ENCODE measurements around the gene HNRNPU. TPM values are rescaled to one million over a fixed set of nuclear protein-coding genes. Genes with fewer than 3 reads are reported as not detected.

HNRNPU gene
- total RNA-seq, 1 experiment from 2014 or later: 536 TPM

- Mint-ChIP-seq H3K4me1 (peaks cover 25% of the 10 kb centered on the region), H3K36me3 (no peaks in the 10 kb centered on the region), H3K27me3 (ENCODE audit: low read depth) (no peaks in the 10 kb centered on the region), H3K4me3 (no peak overlapping the region), H3K9me3 (no peaks in the 10 kb centered on the region), H3K27ac (no peak overlapping the region)
- TF ChIP-seq ZNF121 (CRISPR knock-in tag; IDR thresholded peaks at IDR 0.05) (no peak), ARID4B (CRISPR knock-in tag; IDR thresholded peaks at IDR 0.05; ENCODE audit: borderline replicate concordance) (no peak), FOXP4 (CRISPR knock-in tag; IDR thresholded peaks at IDR 0.05) (no peak), JUN (CRISPR knock-in tag; IDR thresholded peaks at IDR 0.05) (no peak), IRF1 (CRISPR knock-in tag; IDR thresholded peaks at IDR 0.05) (no peak), NFE2L1 (CRISPR knock-in tag; IDR thresholded peaks at IDR 0.05) (no peak), AFF4 (CRISPR knock-in tag; IDR thresholded peaks at IDR 0.05; ENCODE audit: borderline replicate concordance) (no peak), HMGXB4 (CRISPR knock-in tag; IDR thresholded peaks at IDR 0.05) (no peak)
- ATAC-seq: no peak
- CTCF ChIA-PET: no interaction called here
- DNase-seq (ENCODE audit: low spot score): no peak
- POLR2A ChIA-PET: no interaction called here
Observed at GRCh38 chr1:244869950-244870349, 5.6 kb upstream of the HNRNPU start.

GRCh38 chr1:244869364-244869827 lies 5.1 kb upstream of the HNRNPU start:
- DNase-seq (ENCODE audit: low spot score): no peak
- no peak for ATAC-seq
- Mint-ChIP-seq H3K9me3 (no peaks in the 10 kb centered on the region), H3K27ac (no peak overlapping the region), H3K36me3 (no peaks in the 10 kb centered on the region), H3K4me3 (no peak overlapping the region), H3K4me1 (peaks cover 22% of the 10 kb centered on the region), H3K27me3 (ENCODE audit: low read depth) (no peaks in the 10 kb centered on the region)
- ChIA-PET CTCF (interaction anchor here (0.8 kb wide), 1 partner anchor 19 kb away, joined by 3 read pairs; no protein-coding TSS in a partner anchor), POLR2A (no interaction called here)
- TF ChIP-seq ZSCAN18 (CRISPR knock-in tag; IDR thresholded peaks at IDR 0.05): no peak
- no peak for TF ChIP-seq ELF4 (CRISPR knock-in tag; IDR thresholded peaks at IDR 0.05; ENCODE audit: low read depth)
- TF ChIP-seq ZNF281 (CRISPR knock-in tag; IDR thresholded peaks at IDR 0.05): no peak
- no peak for TF ChIP-seq MXD4 (CRISPR knock-in tag; IDR thresholded peaks at IDR 0.05; ENCODE audit: borderline replicate concordance)
- no peak for TF ChIP-seq IRF2 (CRISPR knock-in tag; IDR thresholded peaks at IDR 0.05; ENCODE audit: borderline replicate concordance, low read depth)
- TF ChIP-seq HMGA2 (CRISPR knock-in tag; IDR thresholded peaks at IDR 0.05): no peak
- TF ChIP-seq ZNF671 (CRISPR knock-in tag; IDR thresholded peaks at IDR 0.05): no peak
- no peak for TF ChIP-seq HMGXB4 (CRISPR knock-in tag; IDR thresholded peaks at IDR 0.05)

All from WTC11 (cell line).